ENCODE measurements around the gene ZNF563. TPM values are rescaled to one million over a fixed set of nuclear protein-coding genes. Genes with fewer than 3 reads are reported as not detected.
"Not testable (repeated sequence)": the region's sequence is repeated elsewhere in the genome, so short reads cannot be mapped to it uniquely, and the experiment has no call there.

ZNF563 gene
- total RNA-seq, 1 experiment from 2014 or later: 4.3 TPM

DNA sequence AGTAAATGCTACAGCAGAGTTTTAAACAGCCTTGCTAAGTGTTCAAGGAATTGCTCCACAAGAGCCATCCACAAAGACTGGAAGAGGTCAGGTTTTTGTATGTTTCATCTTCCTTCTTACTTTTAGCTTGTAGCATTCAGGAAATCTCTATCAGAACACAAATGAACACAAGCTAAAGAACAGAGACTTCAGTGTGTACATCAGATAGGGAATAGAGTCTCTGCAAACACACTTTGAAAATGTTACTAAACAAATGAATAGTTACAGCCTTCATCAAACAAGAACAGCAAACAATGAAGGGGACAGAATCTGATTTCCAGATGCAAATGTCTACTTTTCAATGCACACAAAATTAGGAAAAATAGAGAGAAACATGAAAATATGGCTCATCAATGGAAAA is 7.7 kb downstream of the ZNF563 start:
- no peak for DNase-seq
- H3K4me3 ChIP-seq: no peak overlapping the region

DNA sequence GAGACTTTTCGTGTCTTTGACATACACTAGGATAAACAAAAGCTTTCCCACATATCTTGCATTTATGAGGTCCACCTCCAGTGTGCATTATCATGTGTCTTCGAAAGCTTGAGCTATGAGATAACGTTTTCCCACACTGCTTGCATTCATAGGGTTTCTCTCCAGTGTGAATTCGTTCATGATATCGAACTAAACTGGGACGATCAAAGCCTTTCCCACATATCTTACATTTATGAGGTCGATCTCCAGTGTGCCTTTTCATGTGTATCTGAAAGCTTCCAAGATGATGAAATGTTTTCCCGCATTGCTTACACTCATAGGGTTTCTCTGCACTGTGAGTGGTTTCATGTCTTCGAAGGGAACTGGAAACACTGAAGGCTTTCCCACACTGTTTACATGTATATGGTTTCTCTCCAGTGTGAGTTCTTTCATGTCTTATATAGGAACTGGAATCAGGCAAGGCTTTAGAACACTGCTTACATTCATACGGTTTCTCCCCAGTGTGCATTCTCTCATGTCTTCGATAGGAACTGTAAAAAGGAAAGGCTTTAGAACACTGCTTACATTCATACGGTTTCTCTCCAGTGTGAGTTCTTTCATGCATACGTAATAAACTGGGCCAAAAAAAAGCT is 14.5 kb downstream of the ZNF563 start:
- H3K9me3 ChIP-seq: peaks cover 71% of the 10 kb centered on the region
- peaks cover 38% of the 10 kb centered on the region for H3K36me3 ChIP-seq
- no peak for DNase-seq
- H3K27me3 ChIP-seq: no peaks in the 10 kb centered on the region
- no peak overlapping the region for H3K4me3 ChIP-seq

More for the DNA sequence above, 7.7 kb downstream of the ZNF563 start:
- no peaks in the 10 kb centered on the region for H3K27me3 ChIP-seq
- H3K9me3 ChIP-seq: peaks cover 36% of the 10 kb centered on the region
- peaks cover 18% of the 10 kb centered on the region for H3K36me3 ChIP-seq

DNA sequence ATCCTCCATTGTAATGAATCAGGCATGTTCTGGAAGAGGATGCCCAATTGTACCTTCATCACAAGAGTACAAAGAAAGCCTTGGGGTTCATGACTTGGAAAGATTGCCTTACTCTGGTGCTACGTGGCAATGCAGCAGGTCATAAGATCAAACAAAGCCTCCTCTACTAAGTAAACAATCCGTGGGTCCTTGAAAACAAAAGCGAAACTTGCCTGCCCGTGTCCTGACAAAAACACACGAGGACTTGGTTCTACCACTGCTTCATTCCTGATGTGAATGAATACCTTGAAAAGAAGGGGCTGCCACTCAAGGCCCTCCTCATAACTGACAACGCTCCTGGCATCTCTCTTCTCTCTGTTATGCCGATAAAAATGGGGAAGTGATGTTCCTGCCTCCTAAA is 18.9 kb downstream of the ZNF563 start:
- no peak overlapping the region for H3K4me3 ChIP-seq
- peaks cover 18% of the 10 kb centered on the region for H3K36me3 ChIP-seq
- peaks cover 39% of the 10 kb centered on the region for H3K9me3 ChIP-seq
- no peak for DNase-seq
- H3K27me3 ChIP-seq: no peaks in the 10 kb centered on the region

DNA sequence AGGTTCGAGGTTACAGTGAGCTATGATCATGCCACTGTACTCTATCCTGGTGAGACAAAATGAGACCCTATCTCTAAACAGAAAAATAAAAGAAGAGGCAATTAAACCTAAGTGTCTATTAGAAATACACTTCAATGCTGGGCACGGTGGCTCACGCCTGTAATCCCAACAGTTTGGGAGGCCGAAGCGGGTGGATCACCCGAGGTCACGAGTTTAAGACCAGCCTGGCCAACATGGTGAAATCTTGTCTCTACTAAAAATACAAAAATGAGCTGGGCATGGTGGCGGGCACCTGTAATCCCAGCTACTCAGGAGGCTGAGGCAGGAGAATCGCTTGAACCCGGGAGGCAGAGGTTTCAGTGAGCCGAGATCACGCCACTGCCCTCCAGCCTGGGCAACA is 24.5 kb downstream of the ZNF563 start:
- not testable (repeated sequence) for H3K36me3 ChIP-seq, H3K9me3 ChIP-seq, DNase-seq, H3K27me3 ChIP-seq, H3K4me3 ChIP-seq

DNA sequence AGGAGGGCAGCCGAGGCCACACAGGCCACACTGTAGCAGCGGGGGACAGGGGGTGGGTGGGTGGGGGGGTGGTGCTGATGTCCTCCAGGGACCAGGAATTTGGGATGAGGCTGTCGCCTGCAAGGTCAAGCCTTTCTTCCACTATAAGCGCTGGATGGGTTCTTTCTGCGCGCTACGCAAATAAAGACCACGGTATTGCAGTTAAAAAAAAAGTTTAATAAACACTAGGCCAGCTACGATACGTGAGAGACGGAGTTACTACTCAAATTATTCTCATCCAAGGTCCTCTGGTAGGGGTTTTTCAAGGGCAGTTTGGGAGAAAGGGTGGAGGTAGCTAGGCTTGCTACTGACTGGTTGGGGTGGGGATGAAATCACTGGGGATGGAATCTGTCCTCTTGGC is 38.2 kb downstream of the ZNF563 start:
- Histone ChIP-seq H3K4me3 (peak overlapping the region; percentile 83), H3K27me3 (no peaks in the 10 kb centered on the region), H3K36me3 (peaks cover 19% of the 10 kb centered on the region), H3K9me3 (peaks cover 10% of the 10 kb centered on the region)
- no peak for DNase-seq

DNA sequence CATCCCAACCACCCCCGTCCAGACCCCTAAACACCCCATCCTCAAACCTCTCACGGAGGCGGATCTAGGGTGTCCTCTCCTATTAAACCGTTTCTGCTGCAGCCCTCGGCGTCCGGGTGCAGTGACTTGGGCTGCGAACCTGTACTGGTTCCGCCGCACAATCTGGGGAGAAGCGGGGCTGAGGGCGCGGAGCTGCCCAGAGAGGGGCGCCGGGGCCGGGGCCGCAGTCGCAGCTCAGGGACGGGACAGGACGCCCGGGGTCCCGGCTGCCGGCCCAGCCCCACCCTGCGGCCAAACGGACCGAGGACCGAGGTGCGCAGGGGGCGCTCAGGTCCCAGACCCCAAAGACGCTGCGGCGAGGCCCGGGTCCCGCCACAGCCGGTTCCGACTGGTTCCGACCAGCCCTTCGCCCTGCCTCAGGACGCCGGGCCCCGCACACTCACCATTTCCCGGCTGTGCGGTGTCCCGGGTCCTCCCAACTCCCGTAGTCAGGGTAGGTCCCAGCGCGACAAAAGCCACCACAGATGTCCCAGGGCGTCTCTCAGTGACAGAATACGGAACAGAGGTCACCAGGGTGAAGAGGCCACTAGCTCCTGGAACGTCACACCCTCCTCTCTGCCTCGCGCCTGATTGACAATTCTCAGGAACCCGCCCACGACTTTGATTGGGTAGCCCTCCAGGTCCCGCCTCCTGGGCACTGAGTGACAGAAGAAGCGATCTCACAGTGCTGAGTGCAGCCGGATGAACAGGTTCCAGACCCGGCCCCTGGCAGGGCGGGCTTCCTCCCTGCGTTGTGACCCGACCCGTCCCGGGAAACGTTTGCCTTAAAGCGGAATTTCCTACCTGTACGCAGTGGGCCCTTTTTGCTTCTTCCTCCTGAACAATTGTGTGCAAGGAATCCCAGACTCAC is 38.9 kb downstream of the ZNF563 start, which contains the start of gene ZNF44:
ZNF44 (minus strand) TSS at position 635 of the 910 bp plus-strand sequence; CDS start at position 446, 189 bp downstream.
- Histone ChIP-seq H3K36me3 (peaks cover 25% of the 10 kb centered on the region), H3K27me3 (no peaks in the 10 kb centered on the region), H3K9me3 (peaks cover 10% of the 10 kb centered on the region), H3K4me3 (peak within 1 kb of the TSS; percentile 83)
- DNase-seq: peak; percentile 99

DNA sequence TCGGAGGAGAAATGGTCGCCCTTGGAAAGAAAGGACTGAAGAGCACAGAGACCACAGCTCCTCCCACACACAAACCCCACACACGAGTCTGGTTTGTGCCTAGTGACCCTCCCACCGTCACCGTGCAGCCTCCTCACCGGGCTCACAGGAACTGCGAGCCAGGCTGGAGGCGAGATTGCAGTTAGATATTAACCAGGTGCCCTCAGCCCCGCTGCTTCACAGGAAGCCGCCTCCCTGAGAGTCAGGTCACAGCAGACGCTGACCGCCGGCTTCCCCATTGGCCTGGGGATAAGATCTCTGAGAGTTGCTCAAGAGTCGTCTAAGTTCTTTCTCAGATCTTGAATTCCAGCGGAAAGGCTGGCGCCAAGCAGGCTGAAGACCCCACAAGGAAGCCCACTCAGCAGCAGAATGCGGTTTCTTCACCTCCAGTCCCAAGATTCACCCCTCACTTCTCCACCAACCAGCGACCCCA is 39.6 kb downstream of the ZNF563 start:
- peaks cover 27% of the 10 kb centered on the region for H3K36me3 ChIP-seq
- peaks cover 10% of the 10 kb centered on the region for H3K9me3 ChIP-seq
- H3K4me3 ChIP-seq: peak overlapping the region; percentile 83
- H3K27me3 ChIP-seq: no peaks in the 10 kb centered on the region
- DNase-seq: peak; percentile 80

DNA sequence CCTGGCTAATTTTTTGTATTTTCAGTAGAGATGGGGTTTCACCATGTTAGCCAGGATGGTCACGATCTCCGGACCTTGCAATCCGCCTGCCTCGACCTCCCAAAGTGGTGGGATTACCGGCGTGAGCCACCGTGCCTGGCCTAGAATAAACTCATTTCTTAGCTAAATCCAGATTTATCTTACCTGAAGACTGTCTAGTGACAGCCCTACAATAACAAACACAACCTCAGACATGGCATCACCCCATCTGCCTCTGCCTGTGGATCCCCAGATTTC is 43.7 kb downstream of the ZNF563 start:
- Histone ChIP-seq H3K9me3 (peaks cover 27% of the 10 kb centered on the region), H3K36me3 (peaks cover 56% of the 10 kb centered on the region), H3K27me3 (no peaks in the 10 kb centered on the region), H3K4me3 (no peak overlapping the region)
- DNase-seq: no peak

DNA sequence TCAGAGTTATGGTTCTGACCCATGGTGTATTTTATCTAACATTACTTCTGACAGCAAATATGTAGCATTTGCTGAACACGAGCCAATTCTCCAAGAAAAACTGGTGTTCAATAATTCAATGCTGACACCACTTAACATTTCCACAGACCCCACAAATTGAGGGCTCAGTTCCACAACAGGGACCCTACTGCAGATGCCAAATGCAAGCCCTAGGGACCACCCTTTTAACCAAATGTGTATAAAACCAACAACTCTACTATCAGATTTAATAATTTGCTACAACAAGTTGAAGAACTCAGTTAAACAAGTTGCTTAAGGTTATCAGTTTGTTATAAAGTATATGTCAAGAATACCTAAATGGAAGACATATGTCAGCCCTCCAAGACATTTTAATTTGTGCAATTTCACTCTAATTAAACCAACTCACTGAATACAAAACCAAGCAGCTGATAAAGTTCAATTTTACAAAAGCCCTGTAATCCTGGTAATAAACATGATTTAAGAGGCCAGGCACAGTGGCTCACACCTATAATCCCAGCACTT is 45.4 kb downstream of the ZNF563 start:
- Histone ChIP-seq H3K36me3 (peaks cover 62% of the 10 kb centered on the region), H3K27me3 (no peaks in the 10 kb centered on the region), H3K4me3 (no peak overlapping the region), H3K9me3 (peaks cover 39% of the 10 kb centered on the region)
- DNase-seq: no peak

DNA sequence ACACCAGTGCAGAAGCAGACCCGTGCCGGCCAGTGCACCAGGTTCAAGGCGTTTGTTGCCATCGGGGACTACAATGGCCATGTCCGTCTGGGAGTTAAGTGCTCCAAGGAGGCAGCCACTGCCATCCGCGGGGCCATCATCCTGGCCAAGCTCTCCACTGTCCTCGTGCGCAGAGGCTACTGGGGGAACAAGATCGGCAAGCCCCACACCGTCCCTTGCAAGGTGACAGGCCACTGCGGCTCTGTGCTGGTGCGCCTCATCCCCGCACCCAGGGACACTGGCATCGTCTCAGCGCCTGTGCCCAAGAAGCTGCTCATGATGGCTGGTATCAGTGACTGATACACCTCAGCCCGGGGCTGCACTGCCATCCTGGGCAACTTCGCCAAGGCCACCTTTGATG is 48.8 kb downstream of the ZNF563 start:
- Histone ChIP-seq H3K4me3 (no peak overlapping the region), H3K9me3 (peaks cover 66% of the 10 kb centered on the region), H3K27me3 (no peaks in the 10 kb centered on the region), H3K36me3 (peaks cover 41% of the 10 kb centered on the region)
- DNase-seq: no peak

DNA sequence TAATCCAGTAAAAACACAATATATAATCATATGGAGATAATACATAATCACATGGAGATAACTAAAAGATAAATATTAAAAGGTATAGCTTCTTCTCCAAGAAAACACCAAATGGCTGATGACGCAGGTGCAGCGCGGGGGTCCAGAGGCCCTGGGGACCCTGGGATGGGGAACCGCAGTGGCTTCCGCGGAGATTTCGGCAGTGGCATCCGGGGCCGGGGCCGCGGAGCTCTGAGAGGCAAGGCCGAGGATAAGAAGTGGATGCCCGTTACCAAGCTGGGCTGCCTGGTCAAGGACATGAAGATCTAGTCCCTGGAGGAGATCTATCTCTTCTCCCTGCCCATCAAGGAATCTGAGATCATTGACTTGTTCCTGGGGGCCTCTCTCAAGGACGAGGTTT is 49.2 kb downstream of the ZNF563 start:
- Histone ChIP-seq H3K27me3 (no peaks in the 10 kb centered on the region), H3K4me3 (no peak overlapping the region), H3K36me3 (peaks cover 41% of the 10 kb centered on the region), H3K9me3 (peaks cover 69% of the 10 kb centered on the region)
- no peak for DNase-seq

DNA sequence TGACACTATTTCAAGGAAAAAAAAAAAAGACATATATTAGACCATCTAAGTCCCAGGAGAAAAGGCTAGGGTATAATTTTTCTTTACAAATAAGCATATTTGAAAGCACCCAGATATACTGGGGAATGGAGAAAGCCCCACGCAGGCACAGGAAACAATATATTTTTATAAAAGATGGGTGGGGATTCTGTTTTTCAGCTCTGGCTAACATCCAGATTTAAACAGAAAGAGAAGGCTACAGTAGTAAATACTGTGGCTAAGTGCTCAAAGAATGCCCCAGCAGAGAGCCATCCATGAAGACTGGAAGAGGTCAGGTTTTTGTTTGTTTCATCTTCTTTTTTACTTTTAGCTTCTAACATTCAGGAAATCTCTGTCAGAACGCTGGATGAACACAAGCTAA is 54.7 kb downstream of the ZNF563 start:
- peaks cover 54% of the 10 kb centered on the region for H3K36me3 ChIP-seq
- no peaks in the 10 kb centered on the region for H3K27me3 ChIP-seq
- H3K9me3 ChIP-seq: peaks cover 88% of the 10 kb centered on the region
- no peak for DNase-seq
- no peak overlapping the region for H3K4me3 ChIP-seq

DNA sequence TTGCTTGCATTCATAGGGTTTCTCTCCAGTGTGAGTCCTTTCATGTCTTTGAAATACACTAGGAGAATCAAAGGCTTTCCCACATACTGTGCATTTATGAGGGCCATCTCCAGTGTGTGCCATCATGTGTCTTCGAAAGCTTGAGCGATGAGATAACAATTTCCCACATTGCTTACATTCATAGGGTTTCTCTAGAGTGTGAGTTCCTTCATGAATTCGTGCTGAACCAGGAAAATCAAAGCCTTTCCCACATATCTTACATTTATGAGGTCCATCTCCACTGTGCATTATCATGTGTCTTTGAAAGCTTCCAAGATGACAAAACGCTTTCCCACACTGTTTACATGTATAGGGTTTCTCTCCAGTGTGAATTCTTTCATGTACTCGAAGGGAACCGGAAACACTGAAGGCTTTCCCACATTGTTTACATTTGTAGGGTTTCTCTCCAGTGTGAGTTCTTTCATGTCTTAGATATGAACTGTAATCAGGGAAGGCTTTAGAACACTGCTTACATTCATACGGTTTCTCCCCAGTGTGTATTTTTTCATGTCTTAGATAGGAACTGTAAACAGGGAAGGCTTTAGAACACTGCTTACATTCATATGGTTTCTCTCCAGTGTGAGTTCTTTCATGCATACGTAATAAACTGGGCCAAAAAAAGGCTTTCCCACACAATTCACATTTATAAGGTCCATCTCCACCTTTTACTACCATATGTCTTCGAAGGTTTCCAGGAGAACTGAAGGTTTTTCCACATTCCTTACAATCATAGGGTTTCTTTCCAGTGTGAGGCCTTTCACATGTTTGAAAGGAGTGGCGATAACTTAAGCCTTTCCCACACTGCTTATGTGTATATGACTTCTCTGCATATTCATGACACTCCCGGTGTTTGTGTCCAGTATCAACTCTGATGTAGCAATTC is 60.2 kb downstream of the ZNF563 start:
- H3K9me3 ChIP-seq: peaks cover 93% of the 10 kb centered on the region
- H3K36me3 ChIP-seq: peaks cover 77% of the 10 kb centered on the region

DNA sequence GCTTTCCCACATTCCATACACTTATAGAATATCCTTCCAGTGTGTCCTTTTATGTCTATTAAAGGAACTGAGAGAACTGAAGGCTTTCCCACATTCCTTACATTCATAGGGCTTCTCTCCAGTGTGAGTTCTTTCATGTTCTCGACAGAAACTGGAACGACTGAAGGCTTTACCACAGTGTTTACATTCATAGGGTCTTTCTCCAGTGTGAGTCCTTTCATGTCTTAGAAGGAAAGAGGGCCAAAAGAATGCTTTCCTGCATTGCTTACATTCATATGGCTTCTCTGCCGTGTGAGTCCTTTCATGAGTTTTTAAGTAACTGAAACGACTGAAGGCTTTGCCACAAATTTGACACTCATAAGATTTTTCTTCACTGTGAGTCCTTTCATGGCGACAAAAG is 61.0 kb downstream of the ZNF563 start:
- DNase-seq: no peak
- H3K4me3 ChIP-seq: no peak overlapping the region
- peaks cover 71% of the 10 kb centered on the region for H3K36me3 ChIP-seq
- no peaks in the 10 kb centered on the region for H3K27me3 ChIP-seq
- H3K9me3 ChIP-seq: peaks cover 88% of the 10 kb centered on the region

More for the DNA sequence above, 60.2 kb downstream of the ZNF563 start:
- Histone ChIP-seq H3K4me3 (no peak overlapping the region), H3K27me3 (no peaks in the 10 kb centered on the region)
- DNase-seq: no peak

DNA sequence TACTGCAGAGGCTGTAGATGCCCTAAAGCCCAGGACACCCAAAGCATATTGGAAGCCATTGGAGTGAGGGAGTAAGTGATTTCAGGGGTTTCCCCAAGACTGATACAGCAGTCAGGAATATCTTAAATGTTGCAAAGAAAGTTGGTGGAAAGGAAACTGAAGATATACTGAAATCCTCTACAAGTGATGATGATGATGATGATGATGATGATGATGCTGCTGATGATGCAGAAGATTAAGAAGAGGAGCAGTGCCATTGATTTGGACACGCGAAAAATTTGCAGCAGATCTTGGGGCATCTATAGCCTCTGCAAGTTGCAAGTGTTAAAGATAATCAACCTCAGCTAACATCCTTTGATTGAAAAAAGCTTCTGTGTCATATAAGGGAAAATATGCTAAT is 62.6 kb downstream of the ZNF563 start:
- peaks cover 75% of the 10 kb centered on the region for H3K9me3 ChIP-seq
- DNase-seq: no peak
- H3K4me3 ChIP-seq: no peak overlapping the region
- H3K36me3 ChIP-seq: peaks cover 57% of the 10 kb centered on the region
- no peaks in the 10 kb centered on the region for H3K27me3 ChIP-seq
